Measurements from ENCODE around the gene GOLIM4. TPM values are rescaled to one million over a fixed set of nuclear protein-coding genes. Genes with fewer than 3 reads are reported as not detected.

Gene GOLIM4
- total RNA-seq, 1 donor from 2014 or later = 29.3 TPM

GRCh38 chr3:168102735-168103410 is 7.1 kb upstream of the GOLIM4 start:
- Mint-ChIP-seq H3K4me3 (no peak overlapping the region), H3K27me3 (ENCODE audit: low read depth) (no peaks in the 10 kb centered on the region), H3K36me3 (ENCODE audit: low read depth) (no peaks in the 10 kb centered on the region), H3K9me3 (peaks cover 3% of the 10 kb centered on the region), H3K4me1 (no peaks in the 10 kb centered on the region), H3K27ac (ENCODE audit: unreplicated experiment) (no peak overlapping the region)
- TF ChIP-seq CTCF (conservative IDR thresholded peaks at IDR 0.05) = no peak
- DNase-seq (ENCODE audit: low read depth, low spot score) = no peak

DNA sequence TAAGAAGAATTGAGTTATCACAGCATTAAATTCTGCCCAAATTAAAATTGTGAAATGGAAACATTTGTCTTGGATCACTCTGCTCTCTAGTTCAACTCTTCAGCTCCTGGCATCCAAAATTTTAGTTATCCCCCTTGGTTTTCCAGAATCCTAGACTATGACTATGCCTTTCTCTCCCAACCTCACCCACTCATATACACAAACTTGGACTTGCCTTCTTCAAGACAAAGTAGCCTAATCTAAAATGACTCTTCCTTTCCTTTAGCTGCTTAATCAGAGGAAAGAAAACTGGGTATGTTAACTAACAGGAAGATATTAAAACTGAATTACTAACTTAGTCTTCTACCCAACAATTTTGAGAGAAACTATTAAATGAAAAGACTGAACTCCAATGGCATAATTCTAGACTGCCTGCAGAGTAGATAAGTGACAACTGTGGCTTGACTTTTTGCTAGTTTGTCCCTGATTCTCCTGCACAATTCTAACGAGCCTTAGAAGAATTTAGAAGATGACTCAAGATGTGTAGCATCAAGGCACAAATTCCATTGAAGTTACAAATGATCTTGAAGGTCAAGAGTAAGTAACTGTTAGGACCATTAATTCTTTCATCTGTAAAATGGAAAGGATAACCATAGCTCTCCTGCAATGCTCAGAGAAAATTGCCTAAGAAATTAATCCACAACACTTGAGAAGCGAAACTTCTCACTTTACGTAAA is 5.2 kb upstream of the GOLIM4 start:
- H3K4me3 Mint-ChIP-seq = no peak overlapping the region
- peaks cover 10% of the 10 kb centered on the region for H3K4me1 Mint-ChIP-seq
- no peaks in the 10 kb centered on the region for H3K36me3 Mint-ChIP-seq (ENCODE audit: low read depth)
- no peak for DNase-seq (ENCODE audit: low read depth, low spot score)
- no peak for TF ChIP-seq CTCF (conservative IDR thresholded peaks at IDR 0.05)
- no peak overlapping the region for H3K27ac Mint-ChIP-seq (ENCODE audit: unreplicated experiment)
- H3K9me3 Mint-ChIP-seq = no peaks in the 10 kb centered on the region
- H3K27me3 Mint-ChIP-seq (ENCODE audit: low read depth) = no peaks in the 10 kb centered on the region

- no peaks in the 10 kb centered on the region for H3K9me3 Mint-ChIP-seq
- H3K4me1 Mint-ChIP-seq = peaks cover 31% of the 10 kb centered on the region
- peak overlapping the region; percentile 94 for H3K4me3 Mint-ChIP-seq
- no peaks in the 10 kb centered on the region for H3K36me3 Mint-ChIP-seq (ENCODE audit: low read depth)
- no peak overlapping the region for H3K27ac Mint-ChIP-seq (ENCODE audit: unreplicated experiment)
- no peak for DNase-seq (ENCODE audit: low read depth, low spot score)
- H3K27me3 Mint-ChIP-seq (ENCODE audit: low read depth) = no peaks in the 10 kb centered on the region
- TF ChIP-seq CTCF (conservative IDR thresholded peaks at IDR 0.05) = no peak
Measured at GRCh38 chr3:168097381-168097780, 1.7 kb upstream of the GOLIM4 start.

DNA sequence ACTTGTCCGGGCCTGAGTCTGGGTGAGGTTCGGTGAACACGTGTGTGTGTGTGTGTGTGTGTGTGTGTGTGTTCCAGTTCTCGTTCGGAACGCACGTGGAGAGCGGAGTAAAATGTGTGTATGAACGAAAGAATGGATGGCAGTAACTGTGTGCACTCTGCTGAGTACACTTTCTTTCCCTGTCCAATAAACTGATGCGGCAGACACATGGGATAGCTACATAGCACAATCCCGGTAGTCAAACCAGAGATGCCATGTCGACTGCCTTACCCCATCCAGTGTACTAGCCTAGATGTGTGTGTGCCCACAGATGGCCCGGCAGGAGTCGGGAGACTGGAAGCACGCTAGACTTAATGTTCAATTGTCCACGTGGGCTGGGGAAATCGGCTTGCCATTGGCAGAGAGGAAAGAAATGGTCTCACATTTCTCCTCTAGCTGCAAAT is 507 bp upstream of the GOLIM4 start:
- Mint-ChIP-seq H3K9me3 (no peaks in the 10 kb centered on the region), H3K27ac (ENCODE audit: unreplicated experiment) (peak overlapping the region; percentile 87), H3K4me1 (peaks cover 36% of the 10 kb centered on the region), H3K4me3 (peak overlapping the region; percentile 94), H3K27me3 (ENCODE audit: low read depth) (no peaks in the 10 kb centered on the region), H3K36me3 (ENCODE audit: low read depth) (no peaks in the 10 kb centered on the region)
- DNase-seq (ENCODE audit: low read depth, low spot score) = peak; percentile 58
- TF ChIP-seq CTCF (conservative IDR thresholded peaks at IDR 0.05) = no peak

- H3K27ac Mint-ChIP-seq (ENCODE audit: unreplicated experiment) = peak overlapping the region; percentile 97
- peak; percentile 55 for TF ChIP-seq CTCF (conservative IDR thresholded peaks at IDR 0.05)
- peak overlapping the region; percentile 94 for H3K4me3 Mint-ChIP-seq
- no peaks in the 10 kb centered on the region for H3K36me3 Mint-ChIP-seq (ENCODE audit: low read depth)
- peak; percentile 48 for DNase-seq (ENCODE audit: low read depth, low spot score)
- H3K4me1 Mint-ChIP-seq = peaks cover 36% of the 10 kb centered on the region
- no peaks in the 10 kb centered on the region for H3K27me3 Mint-ChIP-seq (ENCODE audit: low read depth)
- H3K9me3 Mint-ChIP-seq = no peaks in the 10 kb centered on the region
Measured at GRCh38 chr3:168094877-168095610, 680 bp downstream of the GOLIM4 start.

All from neural crest cell (in vitro differentiated cells).